ENCODE data around the gene ZC3H7B.
"Not testable (repeated sequence)": the region's sequence is repeated elsewhere in the genome, so short reads cannot be mapped to it uniquely, and the experiment has no call there.

Gene ZC3H7B

DNA sequence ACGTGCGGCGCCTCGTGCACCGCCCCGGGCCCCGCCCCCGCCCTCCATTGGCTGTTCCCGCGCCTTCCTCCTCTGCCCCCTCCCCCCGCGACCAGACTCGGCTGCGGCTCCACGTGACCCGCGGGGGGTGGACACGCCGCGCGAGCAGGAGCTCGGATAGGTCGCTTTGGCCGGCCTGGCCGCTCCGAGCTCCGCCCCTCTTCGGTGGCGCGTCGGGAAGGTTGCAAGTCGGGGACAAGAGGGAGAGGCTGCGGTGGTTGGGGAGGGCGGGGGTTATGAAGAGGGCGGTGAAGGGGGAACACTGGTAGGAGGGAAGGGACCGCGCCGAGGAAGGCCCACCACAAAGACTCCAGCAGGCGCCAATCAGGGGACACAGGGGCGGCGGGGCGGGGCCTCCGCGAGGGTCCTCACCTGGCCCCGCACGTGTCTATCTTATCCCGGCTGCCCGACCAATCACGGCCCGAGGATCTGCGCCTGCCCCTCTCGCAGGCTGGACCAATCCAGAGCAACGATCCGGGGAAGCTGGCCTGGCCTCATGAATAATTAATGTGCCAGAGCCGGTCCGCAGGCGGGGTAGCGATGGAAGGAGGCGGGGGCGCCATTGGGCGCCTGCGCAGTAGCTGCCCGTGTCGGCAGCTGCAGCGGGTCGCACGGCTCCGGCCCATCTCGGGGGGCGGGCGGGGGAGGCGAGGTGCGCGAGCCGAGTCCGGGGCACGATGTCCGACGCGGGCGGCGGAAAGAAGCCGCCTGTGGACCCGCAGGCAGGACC is 80.2 kb downstream of the ZC3H7B start, which contains the start of gene TEF:
Gene TEF (plus strand): TSS at position 614 of the 769 bp plus-strand sequence. CDS start 103 bp downstream, at position 717.
- peak; percentile 94 to 96 for DNase-seq (ENCODE audit: low read depth in 2 of 2)

DNA sequence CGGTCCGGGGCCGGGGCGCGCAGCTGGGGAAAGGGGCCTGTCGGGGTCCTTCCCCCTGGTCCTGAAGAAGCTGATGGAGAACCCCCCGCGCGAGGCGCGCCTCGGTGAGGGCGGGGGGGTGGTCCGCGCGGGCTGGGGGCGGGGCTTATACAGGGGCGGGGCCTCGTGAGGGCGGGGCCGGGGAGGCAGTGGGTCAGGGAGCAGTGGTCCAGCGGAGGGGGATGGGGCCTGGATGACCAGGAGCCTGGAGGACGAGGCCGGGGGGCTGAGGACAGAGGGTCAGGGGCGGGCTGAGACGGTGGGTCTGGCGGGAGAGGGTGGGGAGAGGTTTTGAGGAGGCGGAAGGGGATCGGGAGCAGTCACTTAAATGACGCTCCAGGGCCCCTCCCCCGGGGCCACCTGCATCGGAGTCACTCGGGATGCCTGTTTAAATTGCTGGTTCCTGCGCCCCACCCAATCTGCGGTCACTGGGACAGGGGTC is 80.8 kb downstream of the ZC3H7B start:
- peak; percentile 20 to 38 for DNase-seq (ENCODE audit: low read depth in 2 of 2)

DNA sequence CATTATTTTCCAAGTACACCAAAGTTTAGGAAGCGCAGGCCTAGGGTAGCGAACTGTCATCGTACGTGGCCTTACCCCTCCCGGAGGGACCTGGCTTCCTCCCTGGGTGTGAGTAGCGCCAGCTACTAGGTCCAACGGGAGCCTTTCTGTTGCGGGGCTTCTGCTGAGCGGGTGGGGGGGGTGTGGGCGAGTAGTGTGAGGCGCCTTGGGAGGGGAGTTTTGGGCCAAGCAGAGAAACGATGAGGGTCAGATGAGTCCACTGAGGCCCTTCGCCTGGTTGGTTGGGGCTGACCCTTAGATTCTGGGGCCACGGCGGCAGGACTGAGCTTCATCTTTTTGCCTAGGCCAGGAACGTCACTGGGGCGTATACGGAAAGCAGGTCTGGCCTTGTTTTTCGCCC is 81.3 kb downstream of the ZC3H7B start:
- DNase-seq (ENCODE audit: low read depth in 2 of 2), result no peak

- no peak for DNase-seq (ENCODE audit: low read depth in 2 of 2)
Observed at GRCh38 chr22:41383085-41383484, 81.8 kb downstream of the ZC3H7B start.

DNA sequence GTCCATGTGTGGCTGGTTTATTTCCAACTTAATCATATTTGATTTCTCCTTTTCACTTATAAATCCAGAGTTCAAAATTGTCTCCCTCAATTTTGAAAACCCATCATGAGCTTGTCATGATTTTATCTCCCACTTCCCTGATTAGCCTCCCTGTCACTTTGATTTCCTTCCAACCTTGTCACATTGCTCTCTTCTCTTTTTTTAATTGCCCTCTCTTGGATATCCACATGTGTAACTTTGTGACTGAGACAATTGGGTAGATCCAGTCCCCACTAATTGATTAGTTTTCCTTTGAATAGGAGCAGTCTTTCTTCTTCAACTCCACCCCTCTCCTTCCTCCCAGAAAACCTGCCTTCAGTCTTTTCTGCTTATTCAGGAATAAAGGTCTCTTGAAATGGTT is 82.8 kb downstream of the ZC3H7B start:
- DNase-seq (ENCODE audit: low read depth in 2 of 2), result no peak

DNA sequence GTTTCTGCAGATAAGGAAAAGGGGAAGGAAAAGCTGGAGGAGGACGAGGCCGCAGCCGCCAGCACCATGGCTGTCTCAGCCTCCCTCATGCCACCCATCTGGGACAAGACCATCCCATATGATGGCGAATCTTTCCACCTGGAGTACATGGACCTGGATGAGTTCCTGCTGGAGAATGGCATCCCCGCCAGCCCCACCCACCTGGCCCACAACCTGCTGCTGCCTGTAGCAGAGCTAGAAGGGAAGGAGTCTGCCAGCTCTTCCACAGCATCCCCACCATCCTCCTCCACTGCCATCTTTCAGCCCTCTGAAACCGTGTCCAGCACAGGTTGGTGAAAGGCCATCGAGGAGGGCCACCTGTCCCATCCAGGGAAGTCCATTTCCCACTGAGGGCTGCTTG is 86.0 kb downstream of the ZC3H7B start:
- no peak for DNase-seq (ENCODE audit: low read depth in 2 of 2)

- DNase-seq (ENCODE audit: low read depth in 2 of 2), result no peak
Observed at GRCh38 chr22:41394012-41394356, 92.7 kb downstream of the ZC3H7B start.

GRCh38 chr22:41395531-41396240 is 94.4 kb downstream of the ZC3H7B start:
- no peak for DNase-seq (ENCODE audit: low read depth in 2 of 2)

DNA sequence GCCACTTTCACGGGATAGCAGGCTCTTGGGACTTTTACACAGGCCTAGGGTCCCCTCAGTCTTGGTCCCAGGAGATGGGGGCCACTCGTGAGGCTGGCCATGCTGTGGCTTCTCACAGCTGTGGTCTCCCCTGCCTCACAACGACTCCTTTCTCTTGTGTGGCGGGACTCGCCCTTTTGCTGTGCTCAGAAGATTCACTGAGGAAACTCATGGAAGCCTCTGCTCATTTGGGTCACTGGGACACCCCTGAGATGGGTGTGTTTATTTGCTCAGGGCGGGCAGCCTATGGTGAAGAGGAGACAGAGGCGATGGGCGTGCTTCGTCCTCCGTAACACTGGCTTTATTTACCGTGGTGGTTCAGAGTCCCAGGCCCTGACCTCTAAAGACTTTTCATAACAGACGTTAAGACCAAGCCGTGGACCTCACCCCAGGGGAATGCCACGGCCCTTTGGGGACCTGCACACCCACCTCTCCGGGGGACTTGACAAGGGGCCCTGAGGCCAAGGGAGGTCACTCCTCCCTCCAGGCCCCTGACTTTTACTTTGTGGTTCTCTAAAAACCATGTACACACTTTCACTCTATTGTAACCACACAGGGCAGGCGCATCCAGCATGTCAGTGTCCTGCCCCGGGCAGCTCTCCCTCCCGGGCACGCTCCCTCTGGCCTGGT is 96.0 kb downstream of the ZC3H7B start:
- no peak for DNase-seq (ENCODE audit: low read depth in 2 of 2)

GRCh38 chr22:41398921-41399320 is 97.6 kb downstream of the ZC3H7B start:
- DNase-seq (ENCODE audit: low read depth in 2 of 2), result no peak

GRCh38 chr22:41401781-41402648 is 100.7 kb downstream of the ZC3H7B start:
- DNase-seq (ENCODE audit: low read depth in 2 of 2), result no peak

- DNase-seq (ENCODE audit: low read depth in 2 of 2), result not testable (repeated sequence)
Observed at GRCh38 chr22:41402851-41403250, 101.5 kb downstream of the ZC3H7B start.

DNA sequence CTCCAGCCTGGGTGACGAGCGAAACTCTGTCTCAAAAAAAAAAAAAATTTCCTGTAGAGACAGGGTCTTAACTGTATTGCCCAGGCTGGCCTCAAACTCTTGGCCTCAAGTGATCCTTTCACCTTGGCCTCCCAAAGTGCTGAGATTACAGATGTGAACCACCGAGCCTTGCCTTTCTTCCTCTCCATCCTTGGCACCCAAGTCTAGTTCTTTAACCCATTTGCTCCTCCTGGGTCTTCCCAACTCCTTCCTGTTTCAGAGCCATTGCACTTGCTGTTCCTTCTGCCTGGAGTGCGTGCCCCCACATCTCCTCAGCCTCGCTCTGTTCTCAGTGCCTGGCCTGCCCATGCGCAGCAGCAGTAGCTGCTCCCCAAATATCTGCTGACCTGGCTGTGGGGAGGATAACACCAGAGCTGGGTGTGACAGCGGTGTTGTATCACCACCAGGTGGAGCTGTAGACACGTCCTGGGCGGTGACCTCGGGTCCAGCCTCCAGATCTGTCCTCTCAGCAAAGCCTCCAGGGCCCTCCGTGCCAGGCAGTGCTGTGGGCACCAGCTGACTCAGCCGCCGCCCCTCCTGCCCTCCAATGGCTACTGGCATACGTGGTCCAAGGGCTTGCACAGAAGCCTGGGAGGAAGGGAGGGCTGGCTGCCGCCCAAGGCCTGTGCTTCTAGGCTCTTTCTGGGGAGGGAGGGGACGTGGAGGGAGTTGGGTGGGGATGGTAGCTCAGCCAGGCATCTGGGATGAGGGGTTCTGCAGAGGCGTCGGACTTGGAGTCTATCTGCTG is 102.4 kb downstream of the ZC3H7B start:
- peak; percentile 52 to 63 for DNase-seq (ENCODE audit: low read depth in 2 of 2)

DNA sequence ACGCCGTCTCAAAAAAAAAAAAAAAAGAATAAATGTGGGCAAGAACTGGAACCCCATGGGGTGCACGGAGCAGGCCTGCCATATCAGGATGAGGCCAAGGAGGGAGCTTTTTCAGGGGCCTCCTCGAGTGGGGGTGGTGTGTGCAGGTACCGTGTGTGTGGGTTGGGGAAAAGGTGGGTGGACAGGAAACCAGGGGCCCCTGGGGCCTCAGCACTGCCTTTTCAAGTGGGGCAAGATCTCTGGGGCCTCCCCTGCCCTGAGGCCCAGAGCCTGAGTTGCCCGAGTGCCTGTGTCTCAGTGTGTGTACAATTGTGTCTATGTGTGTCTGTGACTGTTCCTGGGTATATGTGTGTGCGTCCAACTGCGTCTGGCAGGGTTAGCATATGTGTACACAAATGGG is 104.3 kb downstream of the ZC3H7B start:
- no peak for DNase-seq (ENCODE audit: low read depth in 2 of 2)

- no peak for DNase-seq (ENCODE audit: low read depth in 2 of 2)
Observed at GRCh38 chr22:41406410-41406809, 105.1 kb downstream of the ZC3H7B start.

- no peak for DNase-seq (ENCODE audit: low read depth in 2 of 2)
Observed at GRCh38 chr22:41407433-41407832, 106.1 kb downstream of the ZC3H7B start.

DNA sequence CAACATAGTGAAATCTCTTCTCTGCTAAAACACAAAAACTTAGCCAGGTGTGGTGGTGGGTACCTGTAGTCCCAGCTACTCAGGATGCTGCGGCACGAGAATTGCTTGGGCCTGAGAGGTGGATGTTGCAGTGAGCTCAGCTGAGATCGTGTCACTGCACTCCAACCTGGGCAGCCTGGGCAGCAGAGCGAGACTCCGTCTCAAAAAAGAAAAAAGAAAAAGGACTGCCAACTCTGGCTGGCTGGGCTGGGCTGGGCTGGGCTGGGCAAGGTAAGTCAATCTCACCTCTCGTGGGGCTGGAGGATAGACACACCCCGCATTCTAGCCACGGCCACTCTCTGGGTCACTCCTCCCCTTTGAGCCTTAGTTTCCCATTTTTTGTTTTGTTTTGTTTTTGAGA is 107.3 kb downstream of the ZC3H7B start:
- no peak for DNase-seq (ENCODE audit: low read depth in 2 of 2)
